ENCODE data around the gene FIGNL2. TPM values are rescaled to one million over a fixed set of nuclear protein-coding genes. Genes with fewer than 3 reads are reported as not detected.

The FIGNL2 gene
- total RNA-seq, 1 experiment from 2014 or later, result not detected

- no peak for TF ChIP-seq EZH2 (IDR thresholded peaks at IDR 0.05; ENCODE audit: low read length, unreplicated experiment)
- no peak for TF ChIP-seq CTCF (conservative IDR thresholded peaks at IDR 0.05; ENCODE audit: low read depth, low read length)
- TF ChIP-seq EZH2phosphoT487 (IDR thresholded peaks at IDR 0.05; ENCODE audit: borderline replicate concordance, low read length), result no peak
- ATAC-seq (no peak; the same call in 1 of the 2 replicates), DNase-seq (peak; percentile 49)
- Histone ChIP-seq H3K79me2 (ENCODE audit: low read length) (no peaks in the 10 kb centered on the region), H3K9me3 (ENCODE audit: low read length) (0 out of 2 replicates have a peak, but pooled peaks cover 6% of the 10 kb centered on the region), H3K4me3 (ENCODE audit: low read length) (no peak overlapping the region), H3K4me1 (ENCODE audit: insufficient read depth, low read length) (peaks cover 7% of the 10 kb centered on the region; the same call in 1 of the 2 replicates), H3K27me3 (ENCODE audit: low read length) (no peaks in the 10 kb centered on the region), H3K27ac (ENCODE audit: low read length) (no peak overlapping the region), H4K20me1 (ENCODE audit: low read length) (no peaks in the 10 kb centered on the region), H3K4me2 (ENCODE audit: low read length) (no peak overlapping the region), H3K9ac (ENCODE audit: low read length) (no peak overlapping the region), H3F3A (ENCODE audit: low read length, unreplicated experiment) (no peaks in the 10 kb centered on the region), H3K9me2 (replicated peaks; ENCODE audit: low read length) (no peaks in the 10 kb centered on the region), H2AFZ (ENCODE audit: low read length) (no peak overlapping the region), H3K36me3 (ENCODE audit: low read depth, low read length) (no peaks in the 10 kb centered on the region)
- ChIA-PET POLR2A (ENCODE audit: unreplicated experiment) (no interaction called here), CTCF (no interaction called here)
- intact Hi-C loops (cut with micrococcal nuclease), result no loop called here
- no TSS peak for BruUV-seq (replicated peaks)
These were observed 36.2 kb upstream of the FIGNL2 start for GRCh38 chr12:51884676-51885229.

- Histone ChIP-seq H3K79me2 (ENCODE audit: low read length) (no peaks in the 10 kb centered on the region), H3K4me1 (ENCODE audit: insufficient read depth, low read length) (peaks cover 7% of the 10 kb centered on the region; the same call in 1 of the 2 replicates), H3K4me3 (ENCODE audit: low read length) (no peak overlapping the region), H2AFZ (ENCODE audit: low read length) (no peak overlapping the region), H3K27ac (ENCODE audit: low read length) (no peak overlapping the region), H3K9me2 (replicated peaks; ENCODE audit: low read length) (no peaks in the 10 kb centered on the region), H3F3A (ENCODE audit: low read length, unreplicated experiment) (no peaks in the 10 kb centered on the region), H3K27me3 (ENCODE audit: low read length) (no peaks in the 10 kb centered on the region), H3K36me3 (ENCODE audit: low read depth, low read length) (no peaks in the 10 kb centered on the region), H3K9me3 (ENCODE audit: low read length) (0 out of 2 replicates have a peak, but pooled peaks cover 6% of the 10 kb centered on the region), H4K20me1 (ENCODE audit: low read length) (no peaks in the 10 kb centered on the region), H3K4me2 (ENCODE audit: low read length) (no peak overlapping the region), H3K9ac (ENCODE audit: low read length) (no peak overlapping the region)
- TF ChIP-seq EZH2 (IDR thresholded peaks at IDR 0.05; ENCODE audit: low read length, unreplicated experiment) (no peak), CTCF (conservative IDR thresholded peaks at IDR 0.05; ENCODE audit: low read depth, low read length) (no peak), EZH2phosphoT487 (IDR thresholded peaks at IDR 0.05; ENCODE audit: borderline replicate concordance, low read length) (no peak)
- intact Hi-C loops (cut with micrococcal nuclease), result no loop called here
- no TSS peak for BruUV-seq (replicated peaks)
- DNase-seq, result no peak
- no peak for ATAC-seq
- POLR2A ChIA-PET (ENCODE audit: unreplicated experiment), result no interaction called here
- CTCF ChIA-PET, result no interaction called here
These were observed 35.6 kb upstream of the FIGNL2 start for GRCh38 chr12:51883998-51884675.

GRCh38 chr12:51883295-51883694 is 34.8 kb upstream of the FIGNL2 start:
- H4K20me1 ChIP-seq (ENCODE audit: low read length), result no peaks in the 10 kb centered on the region
- H3K27me3 ChIP-seq (ENCODE audit: low read length), result no peaks in the 10 kb centered on the region
- no peak overlapping the region for H3K4me2 ChIP-seq (ENCODE audit: low read length)
- DNase-seq, result no peak
- ChIA-PET CTCF (no interaction called here), POLR2A (ENCODE audit: unreplicated experiment) (no interaction called here)
- H3K27ac ChIP-seq (ENCODE audit: low read length), result no peak overlapping the region
- H3K9me2 ChIP-seq (replicated peaks; ENCODE audit: low read length), result no peaks in the 10 kb centered on the region
- no peaks in the 10 kb centered on the region for H3K79me2 ChIP-seq (ENCODE audit: low read length)
- H3K4me3 ChIP-seq (ENCODE audit: low read length), result no peak overlapping the region
- ATAC-seq, result no peak
- no peak for TF ChIP-seq CTCF (conservative IDR thresholded peaks at IDR 0.05; ENCODE audit: low read depth, low read length)
- BruUV-seq (replicated peaks), result no TSS peak
- no peaks in the 10 kb centered on the region for H3K36me3 ChIP-seq (ENCODE audit: low read depth, low read length)
- no peak overlapping the region for H2AFZ ChIP-seq (ENCODE audit: low read length)
- peaks cover 7% of the 10 kb centered on the region; the same call in 1 of the 2 replicates for H3K4me1 ChIP-seq (ENCODE audit: insufficient read depth, low read length)
- intact Hi-C loops (cut with micrococcal nuclease), result no loop called here
- H3F3A ChIP-seq (ENCODE audit: low read length, unreplicated experiment), result no peaks in the 10 kb centered on the region
- H3K9me3 ChIP-seq (ENCODE audit: low read length), result 0 out of 2 replicates have a peak, but pooled peaks cover 6% of the 10 kb centered on the region
- no peak overlapping the region for H3K9ac ChIP-seq (ENCODE audit: low read length)

Measured in PC-3 (cell line).